Stimulated activated CD8-positive, alpha-beta memory T cell treated with anti-CD3 and anti-CD28 coated beads, Interleukin-7, amount 100 ng/mL, for 4 hours (primary cell): ENCODE results near the gene BTG4.

Source experiments
- DNase-seq, 2 donors: peaks; one replicate each; pipeline ENCODE4 v3.0.0-alpha.2; 2020; ENCODE audit warnings: low read depth in 2 of 2

BTG4 gene

DNA sequence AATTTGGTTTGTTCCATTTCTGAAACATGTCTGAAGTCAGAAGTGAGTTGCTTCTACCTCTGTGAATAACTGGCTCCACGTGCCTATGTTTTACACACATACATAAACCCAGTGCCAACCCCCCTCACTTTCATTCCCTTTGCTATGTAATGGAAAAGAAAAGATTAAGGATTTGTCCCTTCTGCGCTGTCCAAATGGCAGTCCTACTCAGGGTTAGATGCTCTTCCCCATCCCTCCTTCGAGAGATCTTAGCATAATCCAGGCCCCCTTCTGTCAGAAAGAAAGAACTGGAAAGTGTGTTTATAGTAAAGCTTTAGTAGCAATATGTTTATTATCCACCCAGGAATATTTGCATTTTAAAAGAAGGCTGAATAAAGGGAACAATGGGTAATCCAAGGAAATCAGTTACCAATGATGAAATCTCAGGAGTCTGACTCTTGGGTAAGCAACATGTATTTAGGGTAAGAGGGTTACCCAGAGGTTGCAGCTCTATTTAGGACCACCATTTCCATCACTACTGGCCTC is 25.2 kb upstream of the BTG4 start:
- DNase-seq = no peak

DNA sequence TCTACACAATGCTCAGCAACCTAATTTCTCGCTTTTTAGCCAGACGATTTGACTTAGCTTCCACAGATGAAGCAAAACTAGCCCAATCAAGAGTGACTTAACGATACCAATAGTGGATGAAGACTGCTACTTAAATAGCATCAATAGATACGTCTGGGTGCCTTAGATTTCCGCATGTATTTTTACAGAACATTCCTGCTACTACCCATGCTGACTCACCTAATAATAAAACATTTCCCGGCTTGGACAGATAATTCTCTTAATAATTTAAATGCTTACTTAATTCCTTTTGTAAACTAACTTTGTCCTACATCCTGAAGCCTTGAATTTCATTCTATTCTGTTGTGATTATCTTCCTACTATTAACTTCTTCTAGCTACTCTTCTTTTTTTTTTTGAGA is 23.1 kb upstream of the BTG4 start:
- no peak for DNase-seq

- DNase-seq = no peak
Measured at GRCh38 chr11:111532365-111532709, 20.2 kb upstream of the BTG4 start.

DNA sequence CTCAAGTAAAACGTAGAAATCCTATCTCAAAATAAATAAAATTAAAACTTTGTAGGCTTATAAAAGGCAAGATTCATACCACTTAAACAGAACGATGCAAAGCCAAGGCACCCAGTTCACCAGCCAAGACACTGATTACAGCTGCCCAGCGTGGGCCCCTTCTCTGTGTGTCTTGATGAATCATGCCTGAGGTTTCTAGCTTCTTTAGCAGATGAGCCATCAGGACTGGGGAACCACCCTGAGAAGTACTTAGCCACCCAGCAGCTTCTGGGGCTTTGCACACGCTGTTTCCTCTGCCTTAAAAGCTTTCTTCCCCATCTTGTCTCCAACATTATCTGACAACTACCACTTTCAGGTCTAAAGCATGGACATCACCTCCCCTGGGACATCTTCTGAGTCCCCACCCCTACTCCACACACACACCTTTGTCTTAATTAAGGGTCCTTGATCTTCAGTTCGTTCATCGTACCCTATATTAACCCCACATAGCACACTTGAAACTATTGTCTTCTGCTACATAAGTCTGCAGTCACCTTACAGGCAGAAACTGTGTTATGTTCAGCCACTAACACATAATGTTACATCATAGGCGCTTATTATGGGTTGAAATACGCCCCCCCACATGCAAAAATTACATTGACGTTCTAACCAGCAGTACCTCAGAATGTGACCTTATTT is 19.6 kb upstream of the BTG4 start:
- DNase-seq = peak; percentile 48 to 55

GRCh38 chr11:111531136-111531535 is 18.9 kb upstream of the BTG4 start:
- DNase-seq = no peak

GRCh38 chr11:111530091-111530490 is 17.9 kb upstream of the BTG4 start:
- no peak for DNase-seq

DNA sequence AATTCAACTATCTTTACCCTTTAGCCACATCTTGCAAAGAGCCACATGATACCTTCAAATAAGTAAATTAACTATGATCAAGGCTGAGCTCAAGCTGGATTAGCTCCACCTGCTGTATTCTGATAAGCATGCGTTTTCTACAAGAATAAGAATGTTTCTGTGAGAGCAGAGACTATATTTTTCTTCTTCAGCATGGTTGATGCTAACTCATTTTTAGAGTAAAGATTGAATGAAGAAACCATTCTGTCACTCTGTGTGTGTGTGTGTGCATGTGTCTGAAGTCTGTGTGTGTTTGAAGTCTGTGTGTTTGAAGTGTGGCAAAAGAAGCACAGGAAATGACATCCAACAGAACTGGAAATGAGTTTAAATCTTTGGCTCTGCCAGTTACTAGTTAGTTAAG is 16.4 kb upstream of the BTG4 start:
- no peak for DNase-seq

GRCh38 chr11:111527279-111527678 is 15.1 kb upstream of the BTG4 start:
- no peak for DNase-seq

DNA sequence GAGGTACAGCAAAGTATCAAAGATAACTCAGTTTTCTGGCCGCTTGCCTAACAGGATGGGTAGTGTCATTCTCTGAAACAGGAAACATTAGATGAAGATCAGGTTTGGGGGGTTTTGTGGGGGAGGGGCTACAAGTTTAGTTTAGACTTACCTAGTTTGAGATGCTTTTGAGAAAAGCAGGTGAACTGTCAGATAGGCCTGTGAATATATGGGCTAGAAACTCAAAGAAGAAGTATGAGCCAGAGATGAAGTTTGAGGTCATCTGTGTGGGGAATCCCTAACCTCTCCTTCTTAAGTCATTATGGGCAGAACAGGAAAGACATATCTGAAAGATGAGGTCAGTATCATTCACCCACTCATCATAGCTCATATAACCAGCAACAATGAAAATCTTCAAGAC is 14.3 kb upstream of the BTG4 start:
- DNase-seq = no peak

GRCh38 chr11:111525456-111525855 is 13.3 kb upstream of the BTG4 start:
- DNase-seq = no peak

GRCh38 chr11:111524056-111524455 is 11.9 kb upstream of the BTG4 start:
- no peak for DNase-seq

DNA sequence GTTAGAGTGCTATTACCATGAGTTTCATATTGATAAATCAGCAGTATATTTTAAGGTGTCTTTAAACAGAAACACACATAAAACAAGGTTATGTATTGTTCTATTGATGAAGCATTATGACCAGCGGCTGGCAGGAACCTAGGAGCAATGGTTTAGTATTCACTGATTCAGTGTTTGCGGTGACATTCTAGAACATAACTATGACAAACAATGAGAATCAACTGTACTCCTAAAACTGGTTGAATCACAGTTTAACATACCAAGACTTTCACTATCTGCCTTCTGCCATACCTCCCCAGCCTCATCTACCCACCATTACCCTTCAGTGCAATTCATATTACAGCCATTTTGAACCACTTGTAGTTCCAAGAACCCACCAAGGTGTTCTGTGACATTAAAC is 11.2 kb upstream of the BTG4 start:
- no peak for DNase-seq

DNA sequence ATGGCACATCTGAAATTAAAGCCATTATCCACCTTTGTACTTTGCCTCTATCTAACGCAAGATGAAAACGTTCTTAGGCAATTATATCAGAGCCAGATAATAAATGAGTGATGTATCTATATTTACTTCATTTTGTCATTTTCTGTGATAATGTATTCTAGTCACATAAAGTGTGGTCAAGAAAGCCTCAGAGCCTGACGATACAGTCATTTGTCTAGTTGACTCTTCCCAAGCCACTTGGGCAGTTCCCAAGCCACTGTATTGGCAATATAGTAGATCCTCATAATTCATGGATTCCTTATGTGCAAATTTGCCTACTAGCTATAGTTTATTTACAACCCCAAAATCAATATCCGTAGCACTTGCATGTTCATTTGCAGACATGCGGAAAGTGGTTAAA is 10.2 kb upstream of the BTG4 start:
- DNase-seq = no peak

- DNase-seq = no peak
Measured at GRCh38 chr11:111521135-111521534, 8.9 kb upstream of the BTG4 start.

GRCh38 chr11:111520560-111520959 is 8.4 kb upstream of the BTG4 start:
- DNase-seq = no peak

GRCh38 chr11:111518668-111519067 is 6.5 kb upstream of the BTG4 start:
- no peak for DNase-seq

- DNase-seq = no peak
Measured at GRCh38 chr11:111515591-111515990, 3.4 kb upstream of the BTG4 start.

- no peak for DNase-seq
Measured at GRCh38 chr11:111514216-111515031, 2.2 kb upstream of the BTG4 start, which contains the start of gene HOATZ. Gene HOATZ (plus strand): TSS chr11:111514778. CDS start chr11:111514785, 7 bp downstream.

DNA sequence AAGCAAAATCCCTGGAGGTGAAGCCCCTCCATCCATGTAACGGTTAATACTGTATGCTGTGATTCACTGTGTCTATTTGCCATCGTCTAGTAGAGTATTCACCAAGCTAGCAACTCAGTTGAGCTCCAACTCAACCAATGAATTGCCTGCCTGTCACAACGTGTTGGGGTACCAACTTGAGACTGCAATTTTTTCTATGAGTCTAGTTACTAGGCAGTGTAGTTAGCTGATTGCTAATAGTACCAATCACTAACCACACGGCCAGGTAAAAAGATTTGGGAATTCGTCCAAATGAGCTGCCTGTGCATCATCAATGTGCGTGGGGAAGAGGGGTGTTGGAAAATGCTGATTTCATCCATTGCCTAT is 1.0 kb upstream of the BTG4 start:
- DNase-seq = no peak

DNA sequence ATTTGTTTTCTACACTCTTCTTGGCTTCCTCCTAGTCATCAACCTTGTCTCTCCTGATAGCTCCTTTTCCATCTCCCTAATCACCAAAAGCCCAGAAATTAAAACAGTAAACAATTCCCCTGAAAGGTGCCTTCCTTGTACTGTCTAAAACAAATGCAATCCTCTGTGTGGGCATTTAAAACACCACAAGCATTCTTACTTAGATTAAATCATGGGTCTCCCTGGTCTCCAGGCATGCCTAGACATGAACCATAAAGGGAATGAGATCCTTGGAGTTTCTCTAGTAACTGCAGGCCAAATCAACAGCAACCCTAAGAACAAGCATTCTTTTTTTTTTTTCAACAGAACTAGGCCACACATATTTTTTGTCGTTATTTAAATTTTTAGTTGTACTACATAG is 1.9 kb downstream of the BTG4 start:
- no peak for DNase-seq

DNA sequence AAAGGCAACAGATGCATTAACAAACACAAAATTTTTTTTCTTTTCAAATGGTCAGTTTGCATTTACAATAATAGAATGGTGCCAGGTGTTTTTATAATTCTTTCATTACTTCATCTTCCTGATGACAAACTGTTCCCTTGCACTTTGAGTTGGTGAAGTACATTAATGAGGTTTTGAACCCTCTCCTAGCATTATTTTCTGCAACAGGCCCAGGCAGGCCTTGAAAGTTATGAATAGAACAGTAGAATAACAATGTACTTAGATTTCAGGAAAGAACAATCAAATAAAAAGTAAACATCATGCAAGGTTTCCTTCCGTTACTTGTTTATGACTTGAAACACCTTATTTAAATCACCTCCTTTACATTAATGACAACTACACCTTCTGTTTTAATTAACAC is 9.6 kb downstream of the BTG4 start:
- DNase-seq = no peak

DNA sequence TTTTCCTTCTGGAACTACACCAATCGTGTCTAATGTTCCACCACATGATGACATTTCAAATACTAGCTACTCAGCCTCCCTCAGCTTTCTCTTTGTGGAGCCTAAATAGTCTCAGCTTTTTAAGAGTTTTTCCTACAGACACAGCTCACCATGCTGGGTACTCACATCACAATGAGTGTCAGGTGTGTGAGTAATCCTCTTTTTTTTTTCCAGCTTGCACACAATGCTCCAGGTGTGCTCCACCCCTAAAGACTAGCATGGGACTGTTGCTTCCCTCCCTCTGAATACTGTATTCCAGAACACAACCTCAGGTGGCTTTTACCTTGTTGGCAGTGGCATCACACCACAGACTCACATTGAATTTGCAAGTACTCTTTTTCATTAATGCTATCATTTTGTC is 11.7 kb downstream of the BTG4 start:
- DNase-seq = no peak

DNA sequence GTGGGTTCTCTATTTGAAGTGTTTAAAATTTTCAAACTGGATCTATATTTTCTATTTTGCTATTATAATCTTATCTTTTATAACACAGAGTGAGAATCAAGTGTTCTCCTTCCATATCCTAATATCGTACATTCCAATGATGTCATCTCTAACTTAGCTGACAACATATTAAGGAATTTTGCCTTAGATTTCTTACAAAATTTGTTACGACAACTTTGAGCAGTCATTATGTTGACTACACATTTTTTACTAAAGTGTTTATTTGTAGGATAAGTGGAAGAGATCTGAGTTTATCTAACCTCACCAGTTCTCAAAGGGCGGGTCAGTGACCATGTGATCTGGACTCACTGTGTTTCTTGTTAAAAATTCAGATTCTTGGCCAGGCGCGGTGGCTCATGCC is 12.7 kb downstream of the BTG4 start:
- no peak for DNase-seq
